Measurements from ENCODE around the gene SPTBN4. TPM values are rescaled to one million over a fixed set of nuclear protein-coding genes. Genes with fewer than 3 reads are reported as not detected.

SPTBN4 gene
- total and polyA plus RNA-seq, 2 of the 4 experiments (the other 2 are of a cell fraction), result 0.72 to 0.91 TPM

- no peak overlapping the region for H3K4me3 ChIP-seq (ENCODE audit: insufficient read depth, low read depth, low read length)
- in situ Hi-C loops (cut with MboI; ENCODE audit: low sequenced_read_pairs) (no loop called here), intact Hi-C loops (cut with micrococcal nuclease) (no loop called here), dilution Hi-C loops (cut with HindIII; ENCODE audit: low sequenced_read_pairs, unreplicated experiment) (no loop called here)
- H2BK20ac ChIP-seq (ENCODE audit: low read depth, low read length), result no peak overlapping the region
- H2BK5ac ChIP-seq (ENCODE audit: low read depth, low read length, poor library complexity, severe bottlenecking), result no peak overlapping the region
- ChIA-PET POLR2A (ENCODE audit: unreplicated experiment) (no interaction called here), CTCF (interaction anchor here (0.7 kb wide), 1 partner anchor 38 kb away, joined by 3 read pairs; no protein-coding TSS in a partner anchor)
- no peak overlapping the region for H3K23ac ChIP-seq (ENCODE audit: low read depth, low read length)
- no peak overlapping the region for H3K56ac ChIP-seq (ENCODE audit: extremely low read depth, insufficient read depth, low read length)
- H4K8ac ChIP-seq (ENCODE audit: low read depth in 2 of 2, low read length in 2 of 2), result no peak overlapping the region
- no peak overlapping the region for H4K91ac ChIP-seq (ENCODE audit: insufficient read depth, low read depth, low read length)
- no peak overlapping the region for H2BK120ac ChIP-seq (ENCODE audit: low read depth, low read length)
- H3K4me1 ChIP-seq (ENCODE audit: control insufficient read depth, insufficient read depth, low read length), result no peaks in the 10 kb centered on the region
- H3K79me1 ChIP-seq (ENCODE audit: low read depth in 1 of 2, low read length in 2 of 2), result no peaks in the 10 kb centered on the region
- ATAC-seq (ENCODE audit: low read depth), result no peak
- no peak overlapping the region for H3K4ac ChIP-seq (ENCODE audit: low read depth, low read length)
- no peak overlapping the region for H3K18ac ChIP-seq (ENCODE audit: low read depth, low read length)
- no peak overlapping the region for H3K14ac ChIP-seq (replicated peaks; ENCODE audit: low read depth, low read length)
- no peak overlapping the region for H4K5ac ChIP-seq (ENCODE audit: low read depth, low read length)
- TF ChIP-seq CEBPB (IDR thresholded peaks at IDR 0.05; ENCODE audit: low read depth, low read length) (no peak), POLR2A (IDR thresholded peaks at IDR 0.05; ENCODE audit: low read depth, low read length) (no peak), NFE2L2 (IDR thresholded peaks at IDR 0.05; ENCODE audit: low read depth, low read length) (no peak), MAZ (IDR thresholded peaks at IDR 0.05; ENCODE audit: borderline replicate concordance, low read depth, low read length) (no peak), SMC3 (IDR thresholded peaks at IDR 0.05; ENCODE audit: low read depth, low read length) (no peak), MXI1 (IDR thresholded peaks at IDR 0.05; ENCODE audit: borderline replicate concordance, low read depth, low read length) (no peak)
- H3K4me2 ChIP-seq (ENCODE audit: low read depth, low read length), result no peak overlapping the region
- no peaks in the 10 kb centered on the region for H3K9me3 ChIP-seq (ENCODE audit: control insufficient read depth, insufficient read depth, low read length)
- H2AK5ac ChIP-seq (ENCODE audit: low read depth, low read length), result no peak overlapping the region
- H2BK15ac ChIP-seq (ENCODE audit: low read depth, low read length), result no peak overlapping the region
- DNase-seq, result no peak
- WGBS, 2 experiments (ENCODE audit: extremely low coverage in 2 of 2, insufficient read length in 1 of 2), result 26% methylated on average over 5 of the region's 20 CpGs; no CpG with 5 or more reads in 1 of the 2 experiments
- no peaks in the 10 kb centered on the region for H3K9me1 ChIP-seq (ENCODE audit: insufficient read depth, low read length)
- no peak overlapping the region for H2AFZ ChIP-seq (replicated peaks; ENCODE audit: low read length, poor library complexity)
- H3K9ac ChIP-seq (ENCODE audit: low read depth, low read length), result no peak overlapping the region
- no peak overlapping the region for H3K27ac ChIP-seq (ENCODE audit: insufficient read depth, low read length)
- no peaks in the 10 kb centered on the region for H4K20me1 ChIP-seq (ENCODE audit: insufficient read depth, low read length)
- peaks cover 39% of the 10 kb centered on the region for H3K27me3 ChIP-seq (ENCODE audit: control insufficient read depth, insufficient read depth, low read length)
- no peak overlapping the region for H2AK9ac ChIP-seq (replicated peaks; ENCODE audit: low read depth, low read length, poor library complexity)
- no TSS peak for BruUV-seq (replicated peaks)
- H3K36me3 ChIP-seq (ENCODE audit: control insufficient read depth, insufficient read depth, low read length), result no peaks in the 10 kb centered on the region
These were observed 93.3 kb downstream of the SPTBN4 start for GRCh38 chr19:40560092-40560507.
